Activated CD4-positive, CD25-positive, alpha-beta regulatory T cell treated with anti-CD3 and anti-CD28 coated beads, Interleukin-2, amount 50 U/mL, for 16 hours (primary cell): ENCODE results near the gene GRAMD2B.
"Not testable (repeated sequence)": the region's sequence is repeated elsewhere in the genome, so short reads cannot be mapped to it uniquely, and the experiment has no call there.

Source experiments
- DNase-seq: peaks from one replicate; pipeline ENCODE4 v3.0.0-alpha.2; 2020; ENCODE audit warnings: low read depth, low spot score

GRAMD2B gene

DNA sequence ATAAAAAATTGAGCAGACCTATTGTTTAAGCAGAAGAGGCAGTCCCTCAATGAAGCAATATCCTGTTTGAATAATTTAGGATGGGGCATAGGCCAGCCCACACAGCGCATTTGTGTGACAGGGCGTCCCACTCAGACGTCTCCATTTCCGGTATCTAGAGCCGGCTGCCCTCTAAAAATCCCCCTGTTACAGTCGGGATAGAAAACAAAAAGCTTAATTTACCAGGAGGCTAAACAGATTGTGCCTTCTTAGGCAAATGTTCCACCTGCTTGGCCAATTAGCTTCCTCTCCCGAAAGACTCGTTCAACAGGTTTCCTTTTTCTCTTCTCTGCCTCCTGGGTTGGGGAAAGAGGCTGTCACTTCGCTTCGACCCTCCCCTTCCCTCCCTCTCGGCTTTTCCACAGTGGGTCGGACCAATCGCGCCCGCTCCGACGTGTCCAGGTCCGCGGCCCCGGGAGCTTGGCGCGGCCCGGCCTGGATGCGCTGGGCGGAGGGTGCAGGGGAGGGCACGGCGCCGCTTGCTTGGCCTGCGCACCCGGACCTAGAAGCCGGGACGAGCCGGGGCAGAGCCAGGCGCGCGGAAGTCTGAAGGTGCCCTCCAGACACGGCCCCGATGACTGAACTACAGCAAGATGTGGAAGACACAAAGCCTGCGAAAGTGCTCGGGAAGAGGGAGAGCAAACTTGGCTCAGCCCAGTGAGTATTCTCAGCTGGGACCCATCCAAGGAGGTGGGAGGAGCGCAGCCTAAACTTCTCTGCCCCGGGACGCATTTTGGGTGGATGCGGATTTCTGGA lies at the start of gene GRAMD2B:
GRAMD2B (plus strand) TSS at position 416 of the 795 bp plus-strand sequence; CDS start at position 614, 198 bp downstream.
- peak; percentile 44 for DNase-seq

DNA sequence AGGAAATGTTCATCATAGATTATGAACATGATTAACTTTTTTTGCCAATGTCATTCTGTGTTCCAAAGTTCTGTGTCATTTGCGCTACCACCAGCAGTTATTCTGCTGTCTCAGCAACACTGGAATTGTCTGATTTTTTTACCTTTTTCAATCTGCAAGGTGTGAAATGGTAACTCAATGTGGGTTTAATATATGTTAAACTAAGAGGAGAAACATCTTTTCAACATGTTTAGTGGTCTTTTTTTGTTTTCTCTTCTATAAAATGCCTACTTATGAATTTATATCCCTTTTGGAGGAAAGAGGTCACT lies 49.1 kb upstream of the GRAMD2B start:
- no peak for DNase-seq

- no peak for DNase-seq
These were observed 46.8 kb upstream of the GRAMD2B start for GRCh38 chr5:126376443-126376842.

DNA sequence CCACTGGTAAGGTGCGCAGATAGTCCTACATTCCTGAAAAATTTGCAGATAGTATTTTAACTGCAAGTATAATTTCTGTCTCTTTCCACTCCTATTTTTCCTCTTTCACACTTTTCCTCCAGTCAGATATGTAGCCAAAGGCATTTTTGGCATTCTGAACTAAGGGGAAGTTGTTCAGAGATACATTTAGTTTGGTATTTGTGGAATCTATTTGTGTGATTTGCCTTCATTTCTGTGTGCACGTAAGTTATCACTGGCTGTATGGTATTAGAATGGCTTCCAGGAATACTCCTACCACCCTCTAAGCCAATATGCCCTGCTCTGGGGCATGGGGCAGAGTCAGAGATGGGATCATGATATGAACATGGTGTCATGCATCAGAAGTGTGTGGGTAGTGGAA lies 45.8 kb upstream of the GRAMD2B start:
- DNase-seq, result no peak

GRCh38 chr5:126380316-126380715 lies 42.9 kb upstream of the GRAMD2B start:
- DNase-seq, result not testable (repeated sequence)

DNA sequence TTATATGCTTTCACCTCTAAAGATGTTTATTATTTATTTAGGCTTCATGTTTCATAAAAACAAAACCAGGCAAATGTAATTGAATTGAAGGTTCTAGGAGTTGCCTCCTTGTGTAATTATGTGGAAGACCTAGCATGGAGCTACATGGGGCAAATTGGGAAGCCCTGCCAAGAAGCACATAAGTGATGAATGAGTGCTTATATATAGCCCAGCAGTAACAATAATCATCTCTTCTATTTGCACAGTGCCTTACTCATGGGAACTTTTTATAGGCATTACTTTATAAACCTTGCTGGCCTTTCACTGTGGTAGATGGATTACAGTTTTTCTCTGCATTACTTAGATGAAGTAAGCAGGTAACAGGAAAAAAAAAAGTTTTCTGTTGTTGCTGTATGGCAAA lies 40.0 kb upstream of the GRAMD2B start:
- DNase-seq, result no peak

- DNase-seq, result no peak
These were observed 39.4 kb upstream of the GRAMD2B start for GRCh38 chr5:126383776-126384175.

- DNase-seq, result no peak
These were observed 38.2 kb upstream of the GRAMD2B start for GRCh38 chr5:126384985-126385384.

- no peak for DNase-seq
These were observed 37.4 kb upstream of the GRAMD2B start for GRCh38 chr5:126385524-126386502.

GRCh38 chr5:126389179-126389578 lies 34.0 kb upstream of the GRAMD2B start:
- no peak for DNase-seq

DNA sequence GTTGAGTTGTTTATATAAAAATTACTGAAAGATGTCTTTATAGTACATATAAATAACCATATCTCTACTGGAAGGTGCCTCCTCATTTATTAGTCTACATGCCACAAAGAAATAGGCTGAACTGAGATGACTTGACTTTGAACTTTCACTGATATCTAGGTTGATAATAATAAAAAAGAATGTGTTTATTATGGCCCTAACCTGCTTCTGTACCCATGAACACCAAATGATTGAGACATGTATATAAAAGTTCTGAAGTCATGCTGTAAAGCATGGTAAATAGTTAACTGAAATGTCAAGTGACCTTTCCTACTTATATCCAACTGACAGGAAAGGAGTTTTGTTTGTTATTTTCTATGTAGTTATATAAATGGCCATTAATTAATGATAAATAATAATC lies 33.2 kb upstream of the GRAMD2B start:
- DNase-seq, result no peak

DNA sequence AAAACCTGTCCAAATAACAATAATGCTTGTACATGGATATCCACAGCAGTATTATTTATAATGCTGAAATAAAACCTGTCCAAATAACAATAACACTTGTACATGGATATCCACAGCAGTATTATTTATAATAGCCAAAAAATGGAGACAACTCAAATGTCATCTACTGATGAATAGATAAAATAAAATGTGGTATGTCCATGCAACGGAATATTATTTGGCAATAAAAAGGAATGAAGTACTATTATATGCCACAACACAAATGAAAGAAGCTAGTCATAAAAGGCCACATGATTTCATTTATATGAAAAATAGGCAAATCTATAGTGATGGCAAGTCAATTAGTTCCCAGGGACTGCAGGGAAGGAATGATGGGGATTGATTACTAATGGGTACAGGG lies 31.8 kb upstream of the GRAMD2B start:
- no peak for DNase-seq

DNA sequence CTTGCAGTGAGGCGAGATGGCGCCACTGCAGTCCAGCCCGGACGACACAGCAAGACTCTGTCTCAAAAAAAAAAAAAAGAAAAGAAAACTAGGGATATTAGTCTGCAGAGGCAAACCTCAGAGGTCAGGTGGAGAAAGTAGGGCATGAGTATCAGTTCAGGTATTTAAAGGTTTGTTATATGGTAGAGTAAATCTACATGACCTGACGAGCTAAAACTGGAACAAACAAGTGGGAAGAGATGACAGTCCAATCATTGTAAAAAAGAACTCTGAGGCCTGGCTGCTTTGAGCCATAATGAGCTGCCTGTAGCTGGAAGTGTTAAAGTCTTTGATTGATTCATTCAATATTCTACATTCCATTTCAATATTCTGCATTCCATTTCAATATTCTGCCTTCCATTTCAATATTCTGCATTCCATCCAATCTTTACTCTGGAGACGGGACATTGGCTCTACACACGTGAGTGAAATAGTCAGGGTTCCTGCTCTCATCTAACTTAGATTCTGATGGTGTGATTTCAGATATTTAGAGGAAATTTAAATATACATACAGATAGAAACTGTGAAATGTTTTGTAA lies 28.9 kb upstream of the GRAMD2B start:
- no peak for DNase-seq

- DNase-seq, result no peak
These were observed 28.0 kb upstream of the GRAMD2B start for GRCh38 chr5:126395198-126395597.

- DNase-seq, result no peak
These were observed 27.6 kb upstream of the GRAMD2B start for GRCh38 chr5:126395605-126396004.

- not testable (repeated sequence) for DNase-seq
These were observed 26.5 kb upstream of the GRAMD2B start for GRCh38 chr5:126396721-126397120.

- DNase-seq, result no peak
These were observed 24.4 kb upstream of the GRAMD2B start for GRCh38 chr5:126398791-126399190.

DNA sequence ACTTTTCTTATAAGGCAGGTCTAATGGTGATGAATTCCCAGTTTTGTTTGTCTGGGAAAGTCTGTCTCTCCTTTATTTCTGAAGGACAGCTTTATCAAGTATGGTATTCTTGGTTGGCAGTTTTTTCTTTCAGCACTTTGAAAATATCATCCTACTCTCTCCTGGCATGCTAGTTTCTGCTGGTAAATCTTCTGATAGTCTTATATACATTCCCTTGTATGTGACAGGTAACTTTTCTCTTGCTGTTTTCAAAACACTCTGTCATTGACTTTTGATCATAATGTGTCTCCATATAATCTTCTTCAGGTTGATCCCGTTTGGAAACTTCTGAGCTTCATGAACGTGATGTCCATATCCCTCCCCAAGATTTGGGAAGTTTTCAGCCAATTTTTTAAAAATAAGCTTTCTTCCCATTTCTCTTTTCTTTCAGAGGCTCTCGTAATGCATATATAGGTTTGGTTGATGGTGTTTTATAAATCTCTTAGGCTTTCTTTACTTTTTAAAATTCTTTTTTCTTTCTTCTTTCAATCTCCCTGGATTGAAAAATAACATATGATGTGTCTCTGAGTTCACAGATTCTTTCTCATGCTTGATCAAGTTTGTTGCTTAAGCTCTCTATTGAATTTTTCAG lies 22.5 kb upstream of the GRAMD2B start:
- DNase-seq, result no peak

GRCh38 chr5:126402621-126403555 lies 20.3 kb upstream of the GRAMD2B start:
- no peak for DNase-seq

DNA sequence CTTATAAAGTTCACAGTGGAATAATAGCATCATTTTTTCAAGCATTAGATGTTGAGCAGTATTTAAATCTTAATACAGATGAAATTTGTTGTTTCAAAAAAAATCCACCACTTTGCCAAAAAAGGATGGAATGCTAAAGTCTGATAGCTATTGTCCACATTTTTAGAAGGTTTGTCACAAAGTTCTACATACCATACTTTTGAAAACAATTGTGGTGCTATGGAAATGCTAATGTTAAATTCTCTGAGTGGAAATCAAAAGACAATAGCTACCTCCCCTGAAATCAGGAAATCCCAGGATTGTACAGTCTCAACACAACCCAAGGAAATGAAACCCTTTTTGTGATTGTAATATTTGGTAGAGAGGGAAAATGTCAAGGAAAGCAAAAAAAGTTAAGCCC lies 19.3 kb upstream of the GRAMD2B start:
- DNase-seq, result no peak

- DNase-seq, result no peak
These were observed 12.6 kb upstream of the GRAMD2B start for GRCh38 chr5:126410623-126411022.
